GM12878 (cell line): Measurements from ENCODE around the gene APLN.

Source experiments
- CTCF ChIP-seq, 3 experiments: IDR thresholded peaks in 2 of 3; conservative IDR thresholded peaks in 1 of 3; 2 replicates each; pipeline ENCODE4 v1.5.1; 2011; ENCODE audit warnings: low read depth in 3 of 3, low read length in 3 of 3, mild to moderate bottlenecking in 3 of 3, control low read depth in 2 of 3, moderate library complexity in 2 of 3, inconsistent platforms in 1 of 3, mixed read lengths in 1 of 3; ENCODE audit not compliant: control insufficient read depth in 2 of 3, insufficient read depth in 1 of 3; ENCODE audit errors: extremely low read depth in 1 of 3
- HDGF ChIP-seq: fragments of 450-650 bp; IDR thresholded peaks from 2 replicates; pipeline ENCODE4 v1.6.1; 2016; ENCODE audit warnings: antibody characterized with exemption
- LARP7 ChIP-seq: fragments of 450-650 bp; IDR thresholded peaks from 2 replicates; pipeline ENCODE4 v1.6.1; 2017; ENCODE audit warnings: mild to moderate bottlenecking
- POLR2A ChIP-seq: IDR thresholded peaks from 2 replicates; pipeline ENCODE4 v1.6.1; 2011; ENCODE audit warnings: low read depth, mild to moderate bottlenecking, low read length

- TF ChIP-seq LARP7 (no peak), HDGF (no peak), CTCF (IDR thresholded peaks at IDR 0.05 in 2 of 3, conservative IDR thresholded peaks at IDR 0.05 in 1 of 3; ENCODE audit: control insufficient read depth in 2 of 3, extremely low read depth in 1 of 3, insufficient read depth in 1 of 3, low read depth in 3 of 3, low read length in 3 of 3) (no peak), POLR2A (no peak)
These were observed 33.3 kb upstream of the APLN start for GRCh38 chrX:129688097-129688496.
